ENCODE results near the gene ENTPD6. TPM values are rescaled to one million over a fixed set of nuclear protein-coding genes. Genes with fewer than 3 reads are reported as not detected.
A peak's percentile ranks its signal among the peaks of the same experiment; 100 is the strongest.

The ENTPD6 gene
- total RNA-seq, 4 donors from 2014 or later: 26.5 to 48.4 (median 40.2) TPM

- no peak for DNase-seq
- intact Hi-C loops (cut with DNase I): no loop called here
- peaks cover 0 to 22% (median 0%) of the 10 kb centered on the region in 3 donors for H3K36me3 ChIP-seq
- 53 to 68% methylated on average over 3 of the region's 3 CpGs for WGBS, 2 donors
- H3K4me3 ChIP-seq: peak overlapping the region; percentile 14 to 96 (median 88)
- no peak for TF ChIP-seq POLR2A (IDR thresholded peaks at IDR 0.05)
- TF ChIP-seq, protein P1, sequence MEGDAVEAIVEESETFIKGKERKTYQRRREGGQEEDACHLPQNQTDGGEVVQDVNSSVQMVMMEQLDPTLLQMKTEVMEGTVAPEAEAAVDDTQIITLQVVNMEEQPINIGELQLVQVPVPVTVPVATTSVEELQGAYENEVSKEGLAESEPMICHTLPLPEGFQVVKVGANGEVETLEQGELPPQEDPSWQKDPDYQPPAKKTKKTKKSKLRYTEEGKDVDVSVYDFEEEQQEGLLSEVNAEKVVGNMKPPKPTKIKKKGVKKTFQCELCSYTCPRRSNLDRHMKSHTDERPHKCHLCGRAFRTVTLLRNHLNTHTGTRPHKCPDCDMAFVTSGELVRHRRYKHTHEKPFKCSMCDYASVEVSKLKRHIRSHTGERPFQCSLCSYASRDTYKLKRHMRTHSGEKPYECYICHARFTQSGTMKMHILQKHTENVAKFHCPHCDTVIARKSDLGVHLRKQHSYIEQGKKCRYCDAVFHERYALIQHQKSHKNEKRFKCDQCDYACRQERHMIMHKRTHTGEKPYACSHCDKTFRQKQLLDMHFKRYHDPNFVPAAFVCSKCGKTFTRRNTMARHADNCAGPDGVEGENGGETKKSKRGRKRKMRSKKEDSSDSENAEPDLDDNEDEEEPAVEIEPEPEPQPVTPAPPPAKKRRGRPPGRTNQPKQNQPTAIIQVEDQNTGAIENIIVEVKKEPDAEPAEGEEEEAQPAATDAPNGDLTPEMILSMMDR (IDR thresholded peaks at IDR 0.05): no peak
- H3K27me3 ChIP-seq: no peaks in the 10 kb centered on the region
- H3K27ac ChIP-seq: peak overlapping the region; percentile 72 to 97 (median 93)
- no peaks in the 10 kb centered on the region for H3K9me3 ChIP-seq
- H3K4me1 ChIP-seq: peaks cover 9 to 90% (median 43%) of the 10 kb centered on the region in 3 donors
Observed at GRCh38 chr20:25250508-25250907, 55.0 kb downstream of the ENTPD6 start.

DNA sequence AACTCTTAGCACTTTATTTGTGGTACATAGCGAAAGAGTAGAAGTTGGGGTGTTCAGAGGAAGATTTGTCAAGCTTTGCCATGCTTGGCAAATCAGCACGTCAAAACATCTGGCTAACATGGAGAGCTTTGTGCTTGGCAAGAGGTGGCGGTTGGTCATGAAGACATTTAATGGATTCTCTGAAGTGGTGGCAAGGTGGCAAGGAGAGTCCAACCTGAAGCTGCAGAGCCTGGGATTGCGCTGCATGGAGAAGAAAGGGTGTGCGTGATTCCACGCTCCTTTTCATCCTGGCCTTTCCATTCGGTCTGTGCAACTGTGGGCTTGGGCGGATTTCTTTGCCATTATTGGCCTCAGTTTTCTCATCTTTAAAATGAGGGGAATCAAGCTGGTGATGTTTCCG lies 55.5 kb downstream of the ENTPD6 start:
- H3K4me1 ChIP-seq: peaks cover 9 to 94% (median 48%) of the 10 kb centered on the region in 3 donors
- H3K27me3 ChIP-seq: no peaks in the 10 kb centered on the region
- intact Hi-C loops (cut with DNase I): no loop called here
- H3K9me3 ChIP-seq: no peaks in the 10 kb centered on the region
- H3K27ac ChIP-seq: peak overlapping the region in 3 of 4 donors; percentile 11 to 95 (median 91)
- no peak for DNase-seq
- peaks cover 0 to 24% (median 0%) of the 10 kb centered on the region in 3 donors for H3K36me3 ChIP-seq
- H3K4me3 ChIP-seq: peak overlapping the region in 2 of 4 donors; percentile 87 to 96
- TF ChIP-seq, protein P1 (IDR thresholded peaks at IDR 0.05): no peak
- TF ChIP-seq POLR2A (IDR thresholded peaks at IDR 0.05): no peak
- WGBS, 2 donors: 70 to 81% methylated on average over 9 of the region's 9 CpGs

GRCh38 chr20:25251558-25251957 lies 56.0 kb downstream of the ENTPD6 start:
- H3K36me3 ChIP-seq: peaks cover 0 to 24% (median 0%) of the 10 kb centered on the region in 3 donors
- DNase-seq: no peak
- peak overlapping the region in 3 of 4 donors; percentile 11 to 95 (median 91) for H3K27ac ChIP-seq
- intact Hi-C loops (cut with DNase I): no loop called here
- WGBS, 2 donors: 64 to 81% methylated on average over 4 of the region's 4 CpGs
- TF ChIP-seq, protein P1 (IDR thresholded peaks at IDR 0.05): no peak
- no peak for TF ChIP-seq POLR2A (IDR thresholded peaks at IDR 0.05)
- H3K9me3 ChIP-seq: no peaks in the 10 kb centered on the region
- peak overlapping the region in 1 of 4 donors; percentile 87 for H3K4me3 ChIP-seq
- peaks cover 9 to 94% (median 52%) of the 10 kb centered on the region in 3 donors for H3K4me1 ChIP-seq
- H3K27me3 ChIP-seq: no peaks in the 10 kb centered on the region

- no peaks in the 10 kb centered on the region for H3K27me3 ChIP-seq
- H3K27ac ChIP-seq: peak overlapping the region; percentile 11 to 95 (median 54)
- H3K36me3 ChIP-seq: peaks cover 0 to 24% (median 0%) of the 10 kb centered on the region in 3 donors
- H3K4me3 ChIP-seq: peak overlapping the region in 1 of 4 donors; percentile 87
- peaks cover 9 to 94% (median 47%) of the 10 kb centered on the region in 3 donors for H3K4me1 ChIP-seq
- DNase-seq: no peak
- no peaks in the 10 kb centered on the region for H3K9me3 ChIP-seq
- intact Hi-C loops (cut with DNase I): no loop called here
- TF ChIP-seq POLR2A (IDR thresholded peaks at IDR 0.05): no peak
- 58 to 94% methylated on average over 4 to 5 of the region's 6 CpGs for WGBS, 2 donors
Observed at GRCh38 chr20:25252230-25252651, 56.7 kb downstream of the ENTPD6 start.

GRCh38 chr20:25252686-25253421 lies 57.3 kb downstream of the ENTPD6 start:
- TF ChIP-seq POLR2A (IDR thresholded peaks at IDR 0.05): no peak
- TF ChIP-seq, protein P1 (IDR thresholded peaks at IDR 0.05): no peak
- 49 to 76% methylated on average over 2 to 3 of the region's 6 CpGs for WGBS, 2 donors
- H3K4me1 ChIP-seq: peaks cover 9 to 96% (median 47%) of the 10 kb centered on the region in 3 donors
- H3K36me3 ChIP-seq: peaks cover 0 to 24% (median 0%) of the 10 kb centered on the region in 3 donors
- no peaks in the 10 kb centered on the region for H3K27me3 ChIP-seq
- DNase-seq: no peak
- intact Hi-C loops (cut with DNase I): no loop called here
- no peak overlapping the region for H3K4me3 ChIP-seq
- H3K27ac ChIP-seq: peak overlapping the region; percentile 11 to 95 (median 54)
- no peaks in the 10 kb centered on the region for H3K9me3 ChIP-seq

All from esophagus squamous epithelium (tissue), 5 donors.